ENCODE results near the gene EDN3.

- no peak for TF ChIP-seq POLR2AphosphoS5 (IDR thresholded peaks at IDR 0.05; ENCODE audit: borderline replicate concordance, low read depth, low read length)
- TF ChIP-seq EZH2 (IDR thresholded peaks at IDR 0.05): no peak
- TF ChIP-seq FOXP2 (optimal IDR thresholded peaks at IDR 0.05; ENCODE audit: control extremely low read depth, extremely low read length, insufficient read depth): no peak
These were observed 31.5 kb upstream of the EDN3 start for GRCh38 chr20:59268870-59269269.
